Measurements from ENCODE around the gene SLC22A7. TPM values are rescaled to one million over a fixed set of nuclear protein-coding genes. Genes with fewer than 3 reads are reported as not detected.
A peak's percentile ranks its signal among the peaks of the same experiment; 100 is the strongest.

Gene SLC22A7
- polyA plus RNA-seq, 4 donors, result 0.10 to 0.50 TPM; not detected in 2

DNA sequence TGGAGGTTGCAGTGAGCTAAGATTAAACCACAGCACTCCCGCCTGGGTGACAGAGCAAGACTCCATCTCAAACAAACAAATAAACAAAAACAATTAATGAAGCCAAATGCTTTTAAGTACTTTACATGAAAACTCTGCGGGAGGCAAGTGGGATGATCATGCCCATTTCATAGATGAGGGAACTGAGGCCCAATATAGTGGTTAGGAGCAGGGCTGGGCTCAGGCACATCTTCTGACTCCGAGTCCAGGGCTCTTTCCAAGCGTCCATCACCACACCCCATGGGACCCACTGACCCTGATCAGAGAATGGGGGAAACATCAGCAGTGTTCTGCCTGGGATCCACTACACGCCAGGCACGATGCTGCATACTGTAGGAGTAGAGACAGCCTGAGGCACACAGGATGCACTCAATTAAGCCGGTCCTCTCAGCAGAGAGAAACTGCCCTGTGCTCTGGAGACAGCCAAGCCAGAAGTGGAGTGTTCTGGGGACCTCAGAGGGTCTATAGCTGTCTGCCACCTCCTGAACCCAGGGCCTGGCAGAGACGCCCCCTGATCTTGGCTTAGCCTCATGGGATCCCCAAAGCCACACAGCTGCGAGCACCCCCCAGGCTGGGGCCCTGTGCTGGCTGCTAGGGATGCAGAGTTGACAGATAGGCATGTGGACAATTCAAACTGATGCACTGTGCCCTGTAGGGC is 41.2 kb upstream of the SLC22A7 start:
- Histone ChIP-seq H3K4me1 (ENCODE audit: control insufficient read depth in 3 of 3, insufficient read depth in 2 of 3, low read depth in 1 of 3, low read length in 2 of 3) (peaks cover 0 to 2% (median 0%) of the 10 kb centered on the region in 3 donors), H3K27ac (ENCODE audit: low read depth in 1 of 3, low read length in 2 of 3) (no peak overlapping the region), H3K27me3 (ENCODE audit: control insufficient read depth in 3 of 3, insufficient read depth in 3 of 3, low read length in 3 of 3) (peaks cover 0 to 5% (median 0%) of the 10 kb centered on the region in 3 donors), H3K9me3 (ENCODE audit: control insufficient read depth in 2 of 2, insufficient read depth in 1 of 2, low read depth in 1 of 2, low read length in 1 of 2) (no peaks in the 10 kb centered on the region), H3K4me3 (ENCODE audit: low read depth in 1 of 3, low read length in 3 of 3) (no peak overlapping the region), H3K36me3 (ENCODE audit: control insufficient read depth in 3 of 3, insufficient read depth in 2 of 3, low read depth in 1 of 3, low read length in 3 of 3) (peaks cover 0 to 2% (median 0%) of the 10 kb centered on the region in 3 donors)
- DNase-seq (no peak), FAIRE-seq (no peak)
- 85 to 89% (median 88%) methylated on average over 9 of the region's 9 CpGs for WGBS, 3 donors

DNA sequence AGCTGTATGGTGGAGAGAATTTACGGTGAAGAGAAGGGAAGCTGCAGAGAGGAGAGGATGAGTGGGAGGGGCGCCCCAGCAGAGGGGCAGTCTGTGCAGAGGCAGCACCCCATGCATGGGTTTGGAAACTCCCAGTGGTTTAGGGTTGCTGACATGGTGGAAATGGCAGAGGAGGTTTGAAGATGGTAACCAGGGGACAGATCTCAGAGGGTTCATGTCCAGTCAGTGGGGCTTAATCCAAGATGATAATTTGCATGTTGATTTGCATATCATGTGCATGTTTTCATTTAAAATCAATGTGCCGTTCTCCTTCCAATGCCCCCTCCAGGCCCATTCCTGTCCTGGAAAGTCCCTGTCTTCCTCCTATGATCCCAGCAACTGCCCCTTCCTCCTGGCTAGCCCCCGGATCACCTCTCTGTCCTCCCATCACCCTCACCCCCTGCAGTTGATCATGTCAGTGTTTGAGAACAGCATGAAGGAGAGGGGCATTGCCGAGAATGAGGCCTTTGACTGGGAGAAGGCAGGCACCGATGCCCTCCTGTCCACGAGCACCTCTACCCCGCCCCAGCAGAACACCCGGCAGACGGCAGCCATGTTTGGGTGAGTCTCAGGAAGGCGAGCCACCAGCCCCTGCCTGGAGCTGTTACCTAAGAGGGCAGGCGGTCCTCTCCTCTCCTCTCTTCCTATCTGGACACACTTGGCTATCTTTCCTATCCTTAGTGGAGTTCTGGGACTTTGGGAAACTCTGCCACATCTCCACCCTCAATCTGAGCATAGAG is 40.5 kb upstream of the SLC22A7 start:
- no peak for FAIRE-seq
- no peaks in the 10 kb centered on the region for H3K27me3 ChIP-seq (ENCODE audit: control insufficient read depth in 3 of 3, insufficient read depth in 3 of 3, low read length in 3 of 3)

DNA sequence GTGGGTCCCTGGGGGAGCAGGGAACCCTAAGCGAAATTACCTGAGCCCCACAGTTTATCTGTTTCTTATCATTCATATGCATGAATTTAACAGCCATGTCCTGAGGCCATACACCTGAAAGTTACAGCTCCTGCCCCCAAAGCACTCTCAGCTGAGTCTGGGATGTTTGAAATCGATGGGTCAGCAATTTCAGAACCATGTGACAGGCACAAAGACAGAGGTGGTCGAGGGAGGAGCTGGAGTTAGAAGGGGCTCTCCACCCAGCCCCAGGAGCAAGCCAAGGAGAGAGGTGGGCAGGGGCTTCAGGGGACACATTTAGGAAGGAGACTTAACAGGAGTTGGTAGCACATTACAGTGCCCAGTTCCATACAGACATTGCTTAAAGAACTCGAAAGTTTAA is 39.9 kb upstream of the SLC22A7 start:
- Histone ChIP-seq H3K36me3 (ENCODE audit: control insufficient read depth in 3 of 3, insufficient read depth in 2 of 3, low read depth in 1 of 3, low read length in 3 of 3) (peaks cover 0 to 1% (median 0%) of the 10 kb centered on the region in 3 donors), H3K27me3 (ENCODE audit: control insufficient read depth in 3 of 3, insufficient read depth in 3 of 3, low read length in 3 of 3) (no peaks in the 10 kb centered on the region), H3K4me3 (ENCODE audit: low read depth in 1 of 3, low read length in 3 of 3) (no peak overlapping the region), H3K9me3 (ENCODE audit: control insufficient read depth in 2 of 2, insufficient read depth in 1 of 2, low read depth in 1 of 2, low read length in 1 of 2) (no peaks in the 10 kb centered on the region), H3K27ac (ENCODE audit: low read depth in 1 of 3, low read length in 2 of 3) (no peak overlapping the region), H3K4me1 (ENCODE audit: control insufficient read depth in 3 of 3, insufficient read depth in 2 of 3, low read depth in 1 of 3, low read length in 2 of 3) (peaks cover 0 to 14% (median 0%) of the 10 kb centered on the region in 3 donors)
- FAIRE-seq (no peak), DNase-seq (no peak)
- 66 to 70% (median 68%) methylated on average over 4 of the region's 4 CpGs for WGBS, 3 donors

More for the DNA sequence above, 40.5 kb upstream of the SLC22A7 start:
- Histone ChIP-seq H3K9me3 (ENCODE audit: control insufficient read depth in 2 of 2, insufficient read depth in 1 of 2, low read depth in 1 of 2, low read length in 1 of 2) (no peaks in the 10 kb centered on the region), H3K4me3 (ENCODE audit: low read depth in 1 of 3, low read length in 3 of 3) (no peak overlapping the region), H3K36me3 (ENCODE audit: control insufficient read depth in 3 of 3, insufficient read depth in 2 of 3, low read depth in 1 of 3, low read length in 3 of 3) (peaks cover 0 to 2% (median 0%) of the 10 kb centered on the region in 3 donors), H3K27ac (ENCODE audit: low read depth in 1 of 3, low read length in 2 of 3) (no peak overlapping the region), H3K4me1 (ENCODE audit: control insufficient read depth in 3 of 3, insufficient read depth in 2 of 3, low read depth in 1 of 3, low read length in 2 of 3) (peaks cover 0 to 10% (median 0%) of the 10 kb centered on the region in 3 donors)
- no peak for DNase-seq
- WGBS, 3 donors, result 61 to 71% (median 68%) methylated on average over 12 of the region's 12 CpGs

GRCh38 chr6:43258807-43259686 is 39.0 kb upstream of the SLC22A7 start:
- Histone ChIP-seq H3K4me1 (ENCODE audit: control insufficient read depth in 3 of 3, insufficient read depth in 2 of 3, low read depth in 1 of 3, low read length in 2 of 3) (peaks cover 0 to 21% (median 0%) of the 10 kb centered on the region in 3 donors), H3K36me3 (ENCODE audit: control insufficient read depth in 3 of 3, insufficient read depth in 2 of 3, low read depth in 1 of 3, low read length in 3 of 3) (peaks cover 0 to 3% (median 0%) of the 10 kb centered on the region in 3 donors), H3K9me3 (ENCODE audit: control insufficient read depth in 2 of 2, insufficient read depth in 1 of 2, low read depth in 1 of 2, low read length in 1 of 2) (no peaks in the 10 kb centered on the region), H3K27ac (ENCODE audit: low read depth in 1 of 3, low read length in 2 of 3) (no peak overlapping the region), H3K27me3 (ENCODE audit: control insufficient read depth in 3 of 3, insufficient read depth in 3 of 3, low read length in 3 of 3) (no peaks in the 10 kb centered on the region), H3K4me3 (ENCODE audit: low read depth in 1 of 3, low read length in 3 of 3) (no peak overlapping the region)
- WGBS, 3 donors, result 90 to 94% (median 91%) methylated on average over 24 to 30 of the region's 30 CpGs
- DNase-seq (no peak), FAIRE-seq (no peak)

- Histone ChIP-seq H3K36me3 (ENCODE audit: control insufficient read depth in 3 of 3, insufficient read depth in 2 of 3, low read depth in 1 of 3, low read length in 3 of 3) (peaks cover 0 to 8% (median 0%) of the 10 kb centered on the region in 3 donors), H3K27me3 (ENCODE audit: control insufficient read depth in 3 of 3, insufficient read depth in 3 of 3, low read length in 3 of 3) (no peaks in the 10 kb centered on the region), H3K27ac (ENCODE audit: low read depth in 1 of 3, low read length in 2 of 3) (no peak overlapping the region), H3K4me1 (ENCODE audit: control insufficient read depth in 3 of 3, insufficient read depth in 2 of 3, low read depth in 1 of 3, low read length in 2 of 3) (peaks cover 0 to 37% (median 0%) of the 10 kb centered on the region in 3 donors), H3K9me3 (ENCODE audit: control insufficient read depth in 2 of 2, insufficient read depth in 1 of 2, low read depth in 1 of 2, low read length in 1 of 2) (no peaks in the 10 kb centered on the region), H3K4me3 (ENCODE audit: low read depth in 1 of 3, low read length in 3 of 3) (no peak overlapping the region)
- 80 to 92% (median 89%) methylated on average over 4 of the region's 4 CpGs for WGBS, 3 donors
- no peak for DNase-seq
- no peak for FAIRE-seq
Observed at GRCh38 chr6:43260791-43261190, 37.3 kb upstream of the SLC22A7 start.

GRCh38 chr6:43261198-43261597 is 36.9 kb upstream of the SLC22A7 start:
- Histone ChIP-seq H3K27ac (ENCODE audit: low read depth in 1 of 3, low read length in 2 of 3) (no peak overlapping the region), H3K27me3 (ENCODE audit: control insufficient read depth in 3 of 3, insufficient read depth in 3 of 3, low read length in 3 of 3) (no peaks in the 10 kb centered on the region), H3K9me3 (ENCODE audit: control insufficient read depth in 2 of 2, insufficient read depth in 1 of 2, low read depth in 1 of 2, low read length in 1 of 2) (no peaks in the 10 kb centered on the region), H3K4me3 (ENCODE audit: low read depth in 1 of 3, low read length in 3 of 3) (no peak overlapping the region), H3K4me1 (ENCODE audit: control insufficient read depth in 3 of 3, insufficient read depth in 2 of 3, low read depth in 1 of 3, low read length in 2 of 3) (peaks cover 0 to 40% (median 0%) of the 10 kb centered on the region in 3 donors), H3K36me3 (ENCODE audit: control insufficient read depth in 3 of 3, insufficient read depth in 2 of 3, low read depth in 1 of 3, low read length in 3 of 3) (peaks cover 0 to 8% (median 0%) of the 10 kb centered on the region in 3 donors)
- 84 to 89% (median 84%) methylated on average over 5 of the region's 5 CpGs for WGBS, 3 donors
- DNase-seq, result no peak
- no peak for FAIRE-seq

DNA sequence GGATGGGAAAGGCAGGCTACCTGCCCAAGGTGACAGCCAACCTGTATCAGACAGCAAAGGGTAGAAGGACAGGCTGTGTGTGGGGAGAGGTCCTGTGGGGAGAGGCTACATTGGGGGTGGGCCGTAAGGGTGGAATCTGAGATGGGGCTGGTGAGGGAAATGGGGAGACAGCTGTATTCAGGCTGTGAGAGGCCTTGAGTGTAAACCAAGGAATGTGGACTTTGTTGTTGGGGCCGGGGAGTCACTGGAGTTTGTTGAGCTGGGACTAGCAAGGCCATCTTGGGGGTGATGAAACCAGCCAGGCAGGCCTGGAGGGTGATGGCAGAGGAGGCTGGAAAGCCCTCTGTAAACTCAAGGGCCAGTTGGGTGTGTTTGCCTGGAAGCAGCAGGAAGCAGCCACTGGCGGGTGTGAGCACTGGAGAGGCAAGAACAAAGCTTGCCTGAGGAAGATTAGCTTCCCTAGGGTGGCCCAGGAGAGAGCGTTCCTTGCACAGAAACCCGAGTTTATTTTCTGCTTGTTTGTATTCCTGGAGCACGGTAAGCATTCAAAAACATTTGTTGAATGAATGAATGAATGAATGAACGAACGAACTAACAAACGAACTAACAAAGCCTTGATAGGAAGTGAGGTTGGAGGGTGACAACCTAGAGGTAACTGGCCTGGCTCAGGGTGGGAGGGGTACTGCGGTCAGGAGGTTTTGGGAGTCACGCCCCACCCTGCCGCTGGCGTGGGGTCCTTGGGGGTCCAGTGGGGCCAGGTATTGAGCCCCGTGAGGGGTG is 35.9 kb upstream of the SLC22A7 start:
- Histone ChIP-seq H3K36me3 (ENCODE audit: control insufficient read depth in 3 of 3, insufficient read depth in 2 of 3, low read depth in 1 of 3, low read length in 3 of 3) (peaks cover 0 to 8% (median 0%) of the 10 kb centered on the region in 3 donors), H3K27ac (ENCODE audit: low read depth in 1 of 3, low read length in 2 of 3) (peak overlapping the region in 1 of 3 donors; percentile 75), H3K4me1 (ENCODE audit: control insufficient read depth in 3 of 3, insufficient read depth in 2 of 3, low read depth in 1 of 3, low read length in 2 of 3) (peaks cover 0 to 46% (median 0%) of the 10 kb centered on the region in 3 donors), H3K27me3 (ENCODE audit: control insufficient read depth in 3 of 3, insufficient read depth in 3 of 3, low read length in 3 of 3) (no peaks in the 10 kb centered on the region), H3K4me3 (ENCODE audit: low read depth in 1 of 3, low read length in 3 of 3) (no peak overlapping the region), H3K9me3 (ENCODE audit: control insufficient read depth in 2 of 2, insufficient read depth in 1 of 2, low read depth in 1 of 2, low read length in 1 of 2) (no peaks in the 10 kb centered on the region)
- WGBS, 3 donors, result 62 to 74% (median 70%) methylated on average over 14 of the region's 14 CpGs
- no peak for FAIRE-seq
- DNase-seq, result peak; percentile 24 to 87

Data from small intestine (tissue), 7 donors.